GM19043 (cell line): Measurements from ENCODE around the gene SMPD2.

ENCODE experiments used
- ATAC-seq: cut with Tn5 transposase; IDR thresholded peaks from one replicate; pipeline ENCODE4 v1.9.1; 2021; ENCODE audit warnings: low read depth; ENCODE audit not compliant: unreplicated experiment

SMPD2 gene, protein sequence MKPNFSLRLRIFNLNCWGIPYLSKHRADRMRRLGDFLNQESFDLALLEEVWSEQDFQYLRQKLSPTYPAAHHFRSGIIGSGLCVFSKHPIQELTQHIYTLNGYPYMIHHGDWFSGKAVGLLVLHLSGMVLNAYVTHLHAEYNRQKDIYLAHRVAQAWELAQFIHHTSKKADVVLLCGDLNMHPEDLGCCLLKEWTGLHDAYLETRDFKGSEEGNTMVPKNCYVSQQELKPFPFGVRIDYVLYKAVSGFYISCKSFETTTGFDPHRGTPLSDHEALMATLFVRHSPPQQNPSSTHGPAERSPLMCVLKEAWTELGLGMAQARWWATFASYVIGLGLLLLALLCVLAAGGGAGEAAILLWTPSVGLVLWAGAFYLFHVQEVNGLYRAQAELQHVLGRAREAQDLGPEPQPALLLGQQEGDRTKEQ

DNA sequence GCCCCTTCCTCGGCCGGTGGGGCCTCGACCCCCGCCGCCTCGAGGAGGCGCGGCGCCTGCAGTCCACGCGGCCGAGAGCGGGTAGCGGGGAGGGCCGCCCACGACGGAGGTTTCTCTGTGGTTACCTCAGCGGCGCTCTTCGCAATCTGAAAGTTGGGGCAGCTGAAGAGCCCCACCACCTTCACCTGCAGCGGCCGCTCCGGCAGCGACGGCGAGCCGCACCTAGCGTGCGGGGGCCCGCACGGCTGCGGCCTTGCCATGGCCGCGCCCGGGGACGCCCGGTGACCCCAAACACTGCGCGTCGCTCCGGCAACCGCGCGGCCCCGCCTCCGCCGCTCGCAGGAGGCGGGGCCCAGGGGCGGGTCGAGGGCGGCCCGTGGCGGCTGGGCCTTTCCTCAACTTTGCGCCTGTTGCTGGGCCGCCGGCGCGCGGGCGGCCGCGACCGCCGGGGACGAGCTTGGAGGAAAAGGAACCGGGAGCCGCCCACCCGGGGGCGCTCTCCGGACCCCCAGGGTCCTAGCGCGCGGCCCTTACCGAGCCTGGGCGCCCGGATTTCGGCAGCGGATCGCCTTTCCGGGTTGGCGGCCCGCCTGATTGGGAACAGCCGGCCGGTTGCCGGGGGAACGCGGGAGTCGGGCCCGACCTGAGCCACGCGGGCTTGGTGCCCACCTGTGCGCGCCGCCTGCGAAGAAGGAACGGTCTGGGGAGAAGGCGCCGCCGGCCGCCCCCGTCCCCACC is at the start of gene SMPD2, which contains the start of gene PPIL6:
SMPD2 (plus strand) TSS at position 394 of the 738 bp plus-strand sequence. CDS start 398 bp downstream, outside the sequence.
PPIL6 (minus strand) TSS at position 298 of the 738 bp plus-strand sequence; CDS start at position 260, 38 bp downstream.
- peak; percentile 88 for ATAC-seq

DNA sequence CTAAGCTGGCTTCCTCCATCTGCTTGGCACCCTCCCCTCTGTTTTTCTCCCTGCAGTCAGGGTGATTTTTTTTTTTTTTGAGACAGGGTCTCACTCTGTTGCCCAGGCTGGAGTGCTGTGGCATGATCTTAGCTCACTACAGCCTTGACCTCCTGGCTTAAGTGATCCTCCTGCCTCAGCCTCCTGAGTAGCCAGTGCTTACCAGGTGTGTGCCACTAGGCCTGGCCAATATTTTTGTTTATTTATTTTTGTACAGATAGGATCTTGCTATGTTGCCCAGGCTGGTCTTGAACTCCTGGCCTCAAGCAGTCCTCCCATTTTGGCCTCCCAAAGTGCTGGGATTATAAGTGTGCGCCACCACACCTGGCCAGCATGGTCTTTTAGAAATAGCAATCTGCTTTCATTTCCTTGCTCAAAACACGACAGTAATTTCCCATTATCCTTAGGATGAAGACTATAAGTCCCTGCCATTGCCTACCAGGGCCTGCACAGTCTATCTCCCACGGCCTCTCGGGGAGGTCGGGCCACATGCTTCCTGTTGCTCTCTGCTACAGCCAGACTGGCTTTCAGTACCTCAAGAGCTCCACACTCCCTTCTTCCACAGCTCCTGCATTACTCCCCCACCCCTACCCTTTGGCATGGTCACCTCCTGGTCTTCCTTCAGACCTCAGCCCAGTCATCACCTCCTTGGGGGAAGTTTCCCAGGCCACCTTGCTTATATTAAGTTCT is 47.2 kb upstream of the SMPD2 start:
- no peak for ATAC-seq

DNA sequence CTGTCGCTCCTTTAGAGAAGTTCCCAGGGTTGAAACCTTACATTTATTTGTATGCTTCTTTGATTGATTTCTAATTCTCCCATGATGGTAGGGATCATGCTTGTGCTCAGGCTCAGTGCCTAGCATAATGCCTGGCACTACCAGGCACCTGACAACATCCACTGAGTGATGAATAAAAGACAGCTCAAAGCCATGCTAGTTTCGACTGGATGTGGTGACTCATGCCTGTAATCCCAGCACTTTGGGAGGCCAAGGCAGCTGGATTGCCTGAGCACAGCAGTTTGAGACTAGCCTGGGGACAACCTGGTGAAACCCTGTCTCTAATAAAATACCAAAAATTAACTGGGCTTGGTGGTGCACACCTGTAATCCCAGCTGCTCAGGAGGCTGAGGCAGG is 46.6 kb upstream of the SMPD2 start:
- no peak for ATAC-seq

DNA sequence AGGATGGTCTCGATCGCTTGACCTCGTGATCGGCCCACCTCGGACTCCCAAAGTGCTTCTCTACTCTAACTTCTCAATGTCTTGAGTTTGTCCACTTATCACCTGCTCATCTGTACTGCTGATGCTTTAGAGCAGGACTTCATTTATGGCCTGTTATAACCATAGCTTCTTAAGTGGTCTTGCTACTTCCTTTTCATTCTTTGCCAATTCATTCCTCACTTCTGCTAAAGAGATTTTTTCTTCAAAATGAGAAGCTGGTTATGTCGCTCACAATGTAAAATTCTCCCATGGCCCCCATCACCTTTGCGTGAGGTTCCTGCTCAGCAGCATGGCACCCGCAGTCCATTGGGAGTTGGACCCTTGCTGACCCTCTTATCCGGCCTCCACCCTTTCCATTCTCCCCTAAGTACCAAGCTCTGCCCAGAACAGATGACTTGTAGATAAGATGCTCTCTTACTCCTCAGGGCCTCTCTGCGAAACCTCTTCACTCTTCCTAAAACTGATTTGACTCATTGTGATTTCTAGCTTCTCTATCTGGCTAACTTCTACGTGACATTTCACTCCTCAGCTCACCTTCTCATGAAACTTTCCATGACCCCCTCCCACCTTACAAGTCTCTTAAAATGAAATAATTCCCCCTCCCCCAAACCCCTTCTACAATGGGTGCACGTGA is 44.3 kb upstream of the SMPD2 start:
- ATAC-seq = no peak

DNA sequence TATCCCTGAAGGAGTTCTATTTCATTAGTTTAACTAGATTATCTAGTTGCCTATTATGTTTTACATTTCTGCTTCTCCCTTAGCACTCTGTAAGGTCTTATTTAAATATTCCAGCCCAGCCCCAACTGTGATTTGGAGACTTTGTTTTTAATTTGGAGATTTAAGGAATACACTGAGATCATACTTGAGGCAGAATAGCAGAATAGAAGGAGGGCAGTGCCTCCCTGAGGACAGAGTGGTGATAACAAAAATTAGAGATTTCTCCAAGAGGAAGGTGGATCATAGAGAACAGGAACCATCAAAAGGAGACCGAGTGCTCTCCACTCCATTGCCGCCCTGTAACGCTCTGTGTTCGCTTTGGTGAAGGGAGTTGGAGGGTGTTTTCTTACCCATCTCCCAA is 43.5 kb upstream of the SMPD2 start:
- no peak for ATAC-seq

DNA sequence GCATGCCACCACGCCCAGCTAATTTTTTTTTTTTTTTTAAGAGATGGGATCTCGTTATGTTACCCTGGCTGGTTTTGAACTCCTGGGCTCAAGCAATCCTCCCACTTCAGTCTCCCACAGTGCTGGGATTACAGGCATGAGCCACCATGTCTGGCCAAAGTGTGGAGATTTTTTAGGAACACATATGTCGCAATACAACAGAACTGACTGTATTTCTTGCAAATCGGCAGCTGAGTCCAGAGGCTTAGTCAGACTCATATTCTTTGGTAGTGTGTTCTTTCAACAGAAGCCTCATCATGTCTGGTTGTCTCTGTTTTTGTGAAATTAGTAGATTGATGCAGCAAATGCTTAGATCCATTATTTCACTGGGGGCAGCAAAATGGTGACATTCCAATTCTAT is 34.3 kb upstream of the SMPD2 start:
- no peak for ATAC-seq

DNA sequence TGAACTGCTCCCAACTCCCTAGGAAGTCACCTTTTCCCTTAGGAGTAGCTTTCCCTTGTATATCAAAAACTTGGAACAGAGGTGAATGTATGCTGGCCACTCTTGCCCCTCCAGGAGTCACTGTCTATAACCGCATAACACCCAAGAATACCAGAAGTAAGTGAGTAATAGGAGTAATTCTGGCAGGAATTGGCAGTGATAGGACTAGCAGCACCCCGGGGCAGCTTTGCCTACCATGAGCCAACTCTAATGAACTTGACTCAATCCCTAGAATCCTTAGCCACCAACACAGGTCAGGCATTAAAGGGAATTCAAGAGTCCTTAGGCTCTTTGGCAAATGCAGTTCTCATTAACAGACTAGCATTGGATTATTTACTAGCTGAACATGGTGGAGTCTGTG is 29.5 kb upstream of the SMPD2 start:
- ATAC-seq = no peak

DNA sequence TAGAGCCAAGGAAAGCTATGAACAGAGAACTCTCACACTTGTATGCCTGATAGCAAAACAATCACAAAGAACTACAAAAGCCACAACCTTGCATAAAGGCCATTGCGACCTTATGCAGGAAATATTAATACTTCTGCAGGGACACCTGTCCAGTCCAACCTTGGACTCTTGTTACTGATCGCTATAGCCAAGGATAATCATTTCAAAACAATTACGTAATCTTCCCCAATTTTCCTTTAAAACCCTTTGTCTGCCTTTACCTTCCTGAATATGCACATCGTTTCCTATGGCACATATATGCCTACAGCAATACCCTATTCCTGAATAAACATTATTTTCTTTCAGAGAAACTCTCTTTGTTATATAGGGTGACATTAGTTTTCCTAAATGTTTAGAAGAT is 22.9 kb upstream of the SMPD2 start:
- ATAC-seq = no peak

DNA sequence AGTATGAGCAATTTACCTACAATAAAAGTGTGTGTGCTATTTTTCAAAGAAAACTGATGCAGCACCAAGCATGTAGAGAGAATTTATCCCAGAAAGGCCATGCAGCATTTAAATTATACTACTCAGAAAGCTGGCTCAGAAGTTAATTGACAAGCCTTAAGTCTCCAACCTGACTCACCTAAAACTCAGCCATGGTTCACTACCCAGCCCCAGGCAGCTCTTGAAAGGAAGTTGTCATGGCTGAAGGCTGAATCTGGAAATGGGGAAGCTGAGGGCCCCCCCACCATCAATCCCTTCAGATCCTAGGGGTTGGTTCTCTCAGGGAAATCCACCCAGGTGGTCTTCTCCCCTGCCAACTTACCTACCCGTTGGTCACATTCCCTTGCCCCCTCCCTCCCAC is 19.8 kb upstream of the SMPD2 start:
- ATAC-seq = no peak

DNA sequence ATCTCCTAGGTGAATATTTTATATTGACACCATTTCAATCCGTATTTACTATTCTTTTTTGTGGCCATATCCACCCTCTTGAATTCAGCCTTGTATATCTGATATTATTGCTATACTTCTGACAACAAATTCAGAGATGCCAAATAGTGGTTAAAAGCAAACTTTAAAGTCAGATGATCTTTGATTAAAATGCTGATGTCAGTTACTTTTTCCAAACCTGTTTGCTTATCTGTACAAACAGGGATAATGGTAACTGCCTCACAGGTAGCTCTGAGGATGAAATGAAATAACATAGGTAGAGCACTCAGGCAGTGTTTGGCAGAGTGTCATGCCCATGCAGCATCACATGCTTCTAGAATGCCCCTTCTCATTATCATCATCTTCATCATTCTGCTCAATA is 19.3 kb upstream of the SMPD2 start:
- no peak for ATAC-seq

DNA sequence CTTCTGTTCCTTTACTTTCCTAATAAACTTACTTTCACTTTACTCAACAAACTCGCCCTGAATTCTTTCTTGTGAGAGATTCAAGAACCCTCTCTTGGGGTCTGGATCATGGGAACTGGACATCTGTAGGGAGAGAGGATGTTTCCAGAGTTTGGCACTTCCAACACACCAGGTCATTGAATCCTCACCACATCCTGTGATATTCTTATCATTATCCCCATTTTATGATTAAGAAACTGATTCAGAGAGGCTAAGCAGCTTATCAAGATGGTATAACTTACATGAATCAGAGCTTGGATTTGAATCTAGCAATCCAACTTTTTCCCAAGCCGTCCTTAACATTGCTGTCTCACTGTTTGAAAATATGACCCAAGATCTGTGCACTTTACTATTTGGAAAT is 15.6 kb upstream of the SMPD2 start:
- no peak for ATAC-seq

DNA sequence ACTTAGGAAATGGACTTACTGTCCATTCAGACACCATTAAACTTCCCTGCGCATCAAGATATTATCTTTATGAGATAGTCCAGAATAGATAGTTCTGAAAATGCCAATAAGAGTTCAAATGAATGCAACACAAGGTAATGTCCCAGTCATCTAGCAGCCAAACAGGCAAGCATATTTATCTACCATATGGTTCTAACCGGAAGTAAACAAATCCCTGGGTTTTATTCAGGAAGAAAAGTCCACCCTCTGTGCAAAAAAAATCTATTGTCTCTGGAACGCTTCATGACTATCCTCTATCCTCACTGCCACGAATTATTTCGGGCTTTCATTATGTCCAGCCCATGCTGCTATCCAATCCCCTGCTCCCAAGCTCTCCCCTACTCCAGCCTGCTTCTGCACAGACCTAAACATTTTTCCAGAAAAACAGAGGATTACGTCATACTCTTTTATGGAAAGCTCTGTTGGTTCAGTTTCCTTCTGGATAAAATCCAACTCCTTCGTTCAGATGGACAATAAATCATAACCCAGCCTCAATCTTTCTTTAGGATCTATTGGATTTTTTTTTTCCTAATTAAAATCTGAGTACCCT is 11.5 kb upstream of the SMPD2 start:
- no peak for ATAC-seq

DNA sequence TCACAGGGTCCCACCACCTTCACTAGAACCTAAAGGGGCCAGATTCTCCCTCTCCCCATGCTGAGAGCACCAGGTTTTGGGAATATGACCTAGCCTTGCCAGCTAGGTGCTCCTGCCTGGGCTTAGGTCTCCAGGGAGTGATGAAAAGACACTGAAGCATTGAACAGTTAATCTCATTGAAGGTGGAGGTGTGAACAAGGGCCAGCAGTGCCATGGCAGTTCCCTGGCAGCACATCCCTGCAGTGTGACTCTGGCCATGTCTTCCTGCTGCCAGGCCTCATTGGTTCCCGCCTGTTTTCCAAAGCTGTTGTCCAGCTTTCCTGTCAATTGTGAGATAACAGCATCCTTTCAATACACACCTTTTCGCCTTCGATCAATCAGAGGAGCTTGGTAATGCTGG is 11.0 kb upstream of the SMPD2 start:
- no peak for ATAC-seq

DNA sequence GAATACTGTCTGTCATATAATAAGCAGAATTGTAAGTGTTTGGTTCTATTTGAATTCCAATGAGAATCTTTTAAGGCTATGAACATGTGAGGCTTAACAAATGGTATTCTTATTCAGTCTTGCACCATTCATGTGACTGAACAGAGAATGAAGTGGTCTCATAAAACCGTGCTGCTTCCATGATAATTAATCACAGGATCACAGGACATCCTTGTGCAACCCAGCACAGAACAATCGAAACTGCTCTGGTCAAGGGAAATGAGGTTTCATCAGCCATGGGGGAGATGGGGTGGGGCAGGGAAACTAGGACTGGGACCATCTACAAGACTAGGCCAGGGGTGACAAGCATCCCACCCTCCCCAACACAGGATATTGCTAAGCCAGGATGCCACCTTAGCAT is 6.1 kb upstream of the SMPD2 start:
- no peak for ATAC-seq

DNA sequence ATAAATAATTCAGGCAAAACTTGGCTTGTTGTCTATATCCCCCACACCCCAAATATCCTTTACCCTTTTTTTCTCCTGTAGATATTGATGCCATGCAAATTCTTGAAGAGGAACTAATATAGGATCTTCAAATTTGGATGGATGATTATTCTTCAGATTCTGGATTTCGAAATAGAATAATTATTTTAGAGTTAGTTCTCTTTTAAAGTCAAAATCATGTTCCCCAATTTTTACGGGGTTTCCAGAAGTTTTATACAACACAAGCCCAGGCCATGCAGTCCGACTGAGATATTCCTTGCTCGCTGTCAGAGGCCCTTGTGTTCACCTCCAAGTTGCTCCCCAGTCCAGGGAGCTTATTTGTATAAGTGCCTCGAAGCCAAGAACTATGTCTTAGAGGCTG is 4.5 kb upstream of the SMPD2 start:
- no peak for ATAC-seq

DNA sequence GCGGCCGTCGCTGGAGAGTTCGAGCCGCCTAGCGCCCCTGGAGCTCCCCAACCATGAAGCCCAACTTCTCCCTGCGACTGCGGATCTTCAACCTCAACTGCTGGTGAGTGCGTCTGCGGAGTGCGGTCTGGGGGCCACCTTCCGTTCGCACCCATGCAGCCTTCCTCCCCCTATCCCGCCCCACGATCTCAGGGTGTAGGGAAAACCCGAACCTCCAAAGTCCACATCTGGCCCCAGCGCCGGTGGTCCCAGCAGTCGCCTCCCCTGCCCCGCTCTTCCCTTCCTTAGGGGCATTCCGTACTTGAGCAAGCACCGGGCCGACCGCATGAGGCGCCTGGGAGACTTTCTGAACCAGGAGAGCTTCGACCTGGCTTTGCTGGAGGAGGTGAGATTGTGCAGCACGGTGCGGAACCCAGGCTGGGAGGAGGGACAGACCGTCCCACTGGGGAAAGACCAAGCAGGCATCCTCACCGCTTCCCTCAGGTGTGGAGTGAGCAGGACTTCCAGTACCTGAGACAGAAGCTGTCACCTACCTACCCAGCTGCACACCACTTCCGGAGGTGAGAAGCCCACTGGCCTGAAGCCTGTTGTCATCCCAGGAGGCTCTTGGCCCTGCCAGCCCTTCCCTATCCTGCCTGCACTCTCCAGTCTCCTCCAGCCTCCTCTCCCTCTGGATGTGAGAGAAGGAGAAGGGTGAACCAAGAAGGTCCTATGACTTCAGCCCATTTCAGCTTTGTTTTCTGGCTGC is 719 bp downstream of the SMPD2 start:
- peak; percentile 14 for ATAC-seq

DNA sequence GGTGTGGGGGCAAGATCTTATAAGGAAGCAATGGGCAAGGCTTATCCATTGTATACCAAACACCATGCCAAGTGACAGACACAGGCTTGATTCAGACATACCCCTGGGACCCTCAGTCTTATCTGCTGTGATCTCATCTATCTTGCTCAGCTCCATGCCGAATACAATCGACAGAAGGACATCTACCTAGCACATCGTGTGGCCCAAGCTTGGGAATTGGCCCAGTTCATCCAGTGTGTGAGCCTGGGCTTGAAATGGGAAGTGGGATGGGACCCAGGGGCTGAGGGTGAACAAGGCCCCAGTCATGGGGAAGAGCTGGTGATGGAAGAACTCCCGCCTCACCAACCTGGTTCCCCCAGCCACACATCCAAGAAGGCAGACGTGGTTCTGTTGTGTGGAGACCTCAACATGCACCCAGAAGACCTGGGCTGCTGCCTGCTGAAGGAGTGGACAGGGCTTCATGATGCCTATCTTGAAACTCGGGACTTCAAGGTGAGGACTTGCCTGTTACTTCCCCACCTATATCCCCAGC is 1.9 kb downstream of the SMPD2 start:
- no peak for ATAC-seq

DNA sequence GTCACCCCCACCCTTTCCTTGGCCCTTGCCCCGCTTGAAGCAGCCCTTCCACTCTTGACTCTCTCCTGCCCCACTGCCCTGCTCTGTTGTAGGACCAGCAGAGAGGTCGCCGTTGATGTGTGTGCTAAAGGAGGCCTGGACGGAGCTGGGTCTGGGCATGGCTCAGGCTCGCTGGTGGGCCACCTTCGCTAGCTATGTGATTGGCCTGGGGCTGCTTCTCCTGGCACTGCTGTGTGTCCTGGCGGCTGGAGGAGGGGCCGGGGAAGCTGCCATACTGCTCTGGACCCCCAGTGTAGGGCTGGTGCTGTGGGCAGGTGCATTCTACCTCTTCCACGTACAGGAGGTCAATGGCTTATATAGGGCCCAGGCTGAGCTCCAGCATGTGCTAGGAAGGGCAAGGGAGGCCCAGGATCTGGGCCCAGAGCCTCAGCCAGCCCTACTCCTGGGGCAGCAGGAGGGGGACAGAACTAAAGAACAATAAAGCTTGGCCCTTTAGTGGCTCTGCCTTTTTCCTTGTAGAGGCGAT is 3.0 kb downstream of the SMPD2 start:
- no peak for ATAC-seq

DNA sequence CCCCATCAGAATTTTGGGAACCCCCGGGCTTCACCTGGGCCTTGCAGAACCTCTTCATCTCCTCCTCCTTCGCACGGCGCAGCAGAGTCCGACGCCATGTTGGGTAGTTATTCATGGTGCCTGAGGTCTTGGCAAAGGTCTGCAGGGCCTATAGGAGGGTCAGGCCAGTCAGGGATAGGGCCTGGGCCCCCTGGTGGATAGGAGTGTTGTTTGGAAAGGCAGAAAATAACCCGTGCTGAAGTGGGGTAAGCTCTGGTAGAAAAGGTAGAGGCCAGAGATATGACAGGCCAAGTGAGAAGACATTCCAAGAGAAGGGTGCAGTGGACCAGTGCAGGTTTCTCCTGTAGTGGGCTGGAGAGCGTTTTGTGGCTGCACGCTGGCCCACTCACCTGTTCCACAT is 4.9 kb downstream of the SMPD2 start:
- ATAC-seq = no peak
